ENCODE measurements around the gene DNAH6.

- TF ChIP-seq CTCF (IDR thresholded peaks at IDR 0.05) = no peak
- no peak for TF ChIP-seq POLR2AphosphoS5 (IDR thresholded peaks at IDR 0.05)
- no peak for TF ChIP-seq POLR2A (IDR thresholded peaks at IDR 0.05)
Observed at GRCh38 chr2:84815146-84815545, 298.8 kb downstream of the DNAH6 start.

Measured in gastroesophageal sphincter (tissue), 3 donors.